GM12878 (cell line): ENCODE data around the gene SORT1.

Source experiments
- ATF3 ChIP-seq: IDR thresholded peaks from 2 replicates; pipeline ENCODE4 v1.6.1; 2011; ENCODE audit warnings: low read depth, mild to moderate bottlenecking, low read length, moderate library complexity, borderline replicate concordance; ENCODE audit errors: extremely low read depth
- ATF7 ChIP-seq: fragments of 450-650 bp; IDR thresholded peaks from 2 replicates; pipeline ENCODE4 v1.6.1; 2016; ENCODE audit warnings: low read depth, mild to moderate bottlenecking
- CREB1 ChIP-seq: IDR thresholded peaks from 2 replicates; pipeline ENCODE4 v1.6.1; 2012; ENCODE audit warnings: low read depth, mild to moderate bottlenecking, inconsistent platforms
- CTCF ChIP-seq, 3 experiments: IDR thresholded peaks in 2 of 3; conservative IDR thresholded peaks in 1 of 3; 2 replicates each; pipeline ENCODE4 v1.5.1; 2011; ENCODE audit warnings: low read depth in 3 of 3, low read length in 3 of 3, mild to moderate bottlenecking in 3 of 3, control low read depth in 2 of 3, moderate library complexity in 2 of 3, inconsistent platforms in 1 of 3, mixed read lengths in 1 of 3; ENCODE audit not compliant: control insufficient read depth in 2 of 3, insufficient read depth in 1 of 3; ENCODE audit errors: extremely low read depth in 1 of 3
- MLLT1 ChIP-seq: fragments of 450-650 bp; IDR thresholded peaks from 2 replicates; pipeline ENCODE4 v1.6.1; 2016; ENCODE audit warnings: mild to moderate bottlenecking
- SIN3A ChIP-seq: IDR thresholded peaks from 2 replicates; pipeline ENCODE4 v1.6.1; 2012; ENCODE audit warnings: low read depth, low read length, improper control_type of control experiment
- ZNF274 ChIP-seq: IDR thresholded peaks from one replicate; pipeline ENCODE4 v1.8.0; 2011; ENCODE audit not compliant: insufficient read length, insufficient read depth

GRCh38 chr1:109398343-109399225 lies 866 bp upstream of the SORT1 start:
- TF ChIP-seq CTCF (IDR thresholded peaks at IDR 0.05 in 2 of 3, conservative IDR thresholded peaks at IDR 0.05 in 1 of 3; ENCODE audit: control insufficient read depth in 2 of 3, extremely low read depth in 1 of 3, insufficient read depth in 1 of 3, low read depth in 3 of 3, low read length in 3 of 3) (no peak), MLLT1 (no peak), SIN3A (no peak), CREB1 (no peak), ATF7 (no peak), ATF3 (no peak), ZNF274 (no peak)
